ENCODE data around the gene AKR1C2. TPM values are rescaled to one million over a fixed set of nuclear protein-coding genes. Genes with fewer than 3 reads are reported as not detected.
"Not testable (repeated sequence)": the region's sequence is repeated elsewhere in the genome, so short reads cannot be mapped to it uniquely, and the experiment has no call there.

Gene AKR1C2
- total RNA-seq, 1 donor from 2014 or later, result not detected

DNA sequence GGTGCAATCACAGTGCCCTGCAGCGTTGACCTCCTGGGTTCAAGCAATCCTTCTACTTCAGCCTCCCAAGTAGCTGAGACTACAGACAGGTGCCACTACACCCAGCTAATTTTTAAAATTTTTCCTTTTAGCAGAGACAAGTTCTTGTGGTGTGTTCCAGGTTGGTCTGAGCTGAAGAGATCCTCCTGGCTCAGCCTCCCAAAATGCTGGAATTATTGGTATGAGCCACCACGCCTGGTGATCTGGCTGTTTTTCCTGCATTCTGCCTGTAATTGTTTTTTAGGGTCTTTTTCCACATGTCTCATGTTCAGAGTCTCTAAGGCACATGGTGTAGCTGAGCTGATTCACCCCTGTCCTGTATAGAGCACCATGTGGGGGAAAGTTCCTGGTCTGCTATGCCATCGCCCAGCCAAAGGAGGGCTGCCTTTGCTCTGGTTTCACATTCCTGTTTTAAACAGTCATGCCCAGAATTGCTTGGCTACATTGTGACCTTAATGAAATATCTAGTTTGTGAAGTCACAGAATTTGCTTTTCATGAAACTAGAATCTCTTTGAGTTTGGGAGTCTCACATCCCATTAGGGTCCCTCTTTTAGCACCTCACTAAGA is 15.1 kb upstream of the AKR1C2 start:
- not testable (repeated sequence) for H3K27ac Mint-ChIP-seq (ENCODE audit: unreplicated experiment); H3K4me3 Mint-ChIP-seq (ENCODE audit: unreplicated experiment); DNase-seq (ENCODE audit: extremely low spot score, unreplicated experiment); H3K36me3 Mint-ChIP-seq (ENCODE audit: unreplicated experiment); H3K4me1 Mint-ChIP-seq (ENCODE audit: unreplicated experiment); H3K9me3 Mint-ChIP-seq (ENCODE audit: unreplicated experiment)
- H3K27me3 Mint-ChIP-seq (ENCODE audit: unreplicated experiment), result peaks cover 12% of the 10 kb centered on the region
- TF ChIP-seq CTCF (IDR thresholded peaks at IDR 0.05), result peak; percentile 18

- no peak for DNase-seq (ENCODE audit: extremely low spot score, unreplicated experiment)
- Mint-ChIP-seq H3K27ac (ENCODE audit: unreplicated experiment) (no peak overlapping the region), H3K4me1 (ENCODE audit: unreplicated experiment) (no peaks in the 10 kb centered on the region), H3K36me3 (ENCODE audit: unreplicated experiment) (no peaks in the 10 kb centered on the region), H3K27me3 (ENCODE audit: unreplicated experiment) (peaks cover 13% of the 10 kb centered on the region), H3K4me3 (ENCODE audit: unreplicated experiment) (no peak overlapping the region), H3K9me3 (ENCODE audit: unreplicated experiment) (no peaks in the 10 kb centered on the region)
- TF ChIP-seq CTCF (IDR thresholded peaks at IDR 0.05), result no peak
Observed at GRCh38 chr10:5018134-5018533, 14.5 kb upstream of the AKR1C2 start.

- TF ChIP-seq CTCF (IDR thresholded peaks at IDR 0.05), result no peak
- Mint-ChIP-seq H3K36me3 (ENCODE audit: unreplicated experiment) (no peaks in the 10 kb centered on the region), H3K27me3 (ENCODE audit: unreplicated experiment) (peaks cover 22% of the 10 kb centered on the region), H3K4me1 (ENCODE audit: unreplicated experiment) (no peaks in the 10 kb centered on the region), H3K9me3 (ENCODE audit: unreplicated experiment) (no peaks in the 10 kb centered on the region), H3K27ac (ENCODE audit: unreplicated experiment) (no peak overlapping the region), H3K4me3 (ENCODE audit: unreplicated experiment) (no peak overlapping the region)
- no peak for DNase-seq (ENCODE audit: extremely low spot score, unreplicated experiment)
Observed at GRCh38 chr10:5014936-5015335, 11.3 kb upstream of the AKR1C2 start.

- not testable (repeated sequence) for H3K4me1 Mint-ChIP-seq (ENCODE audit: unreplicated experiment); DNase-seq (ENCODE audit: extremely low spot score, unreplicated experiment); H3K4me3 Mint-ChIP-seq (ENCODE audit: unreplicated experiment); H3K9me3 Mint-ChIP-seq (ENCODE audit: unreplicated experiment); H3K27ac Mint-ChIP-seq (ENCODE audit: unreplicated experiment); H3K36me3 Mint-ChIP-seq (ENCODE audit: unreplicated experiment)
- peaks cover 22% of the 10 kb centered on the region for H3K27me3 Mint-ChIP-seq (ENCODE audit: unreplicated experiment)
Observed at GRCh38 chr10:5014200-5014910, 10.7 kb upstream of the AKR1C2 start.

- H3K27ac Mint-ChIP-seq (ENCODE audit: unreplicated experiment), result no peak overlapping the region
- TF ChIP-seq CTCF (IDR thresholded peaks at IDR 0.05), result no peak
Observed at GRCh38 chr10:5013385-5013784, 9.7 kb upstream of the AKR1C2 start.

More at GRCh38 chr10:5013385-5013784, 9.7 kb upstream of the AKR1C2 start:
- no peak overlapping the region for H3K4me3 Mint-ChIP-seq (ENCODE audit: unreplicated experiment)
- no peaks in the 10 kb centered on the region for H3K4me1 Mint-ChIP-seq (ENCODE audit: unreplicated experiment)
- no peak for DNase-seq (ENCODE audit: extremely low spot score, unreplicated experiment)
- H3K36me3 Mint-ChIP-seq (ENCODE audit: unreplicated experiment), result no peaks in the 10 kb centered on the region
- H3K27me3 Mint-ChIP-seq (ENCODE audit: unreplicated experiment), result peaks cover 22% of the 10 kb centered on the region
- H3K9me3 Mint-ChIP-seq (ENCODE audit: unreplicated experiment), result no peaks in the 10 kb centered on the region

All from osteocyte (in vitro differentiated cells).